Measurements from ENCODE around the gene WNT11.

DNA sequence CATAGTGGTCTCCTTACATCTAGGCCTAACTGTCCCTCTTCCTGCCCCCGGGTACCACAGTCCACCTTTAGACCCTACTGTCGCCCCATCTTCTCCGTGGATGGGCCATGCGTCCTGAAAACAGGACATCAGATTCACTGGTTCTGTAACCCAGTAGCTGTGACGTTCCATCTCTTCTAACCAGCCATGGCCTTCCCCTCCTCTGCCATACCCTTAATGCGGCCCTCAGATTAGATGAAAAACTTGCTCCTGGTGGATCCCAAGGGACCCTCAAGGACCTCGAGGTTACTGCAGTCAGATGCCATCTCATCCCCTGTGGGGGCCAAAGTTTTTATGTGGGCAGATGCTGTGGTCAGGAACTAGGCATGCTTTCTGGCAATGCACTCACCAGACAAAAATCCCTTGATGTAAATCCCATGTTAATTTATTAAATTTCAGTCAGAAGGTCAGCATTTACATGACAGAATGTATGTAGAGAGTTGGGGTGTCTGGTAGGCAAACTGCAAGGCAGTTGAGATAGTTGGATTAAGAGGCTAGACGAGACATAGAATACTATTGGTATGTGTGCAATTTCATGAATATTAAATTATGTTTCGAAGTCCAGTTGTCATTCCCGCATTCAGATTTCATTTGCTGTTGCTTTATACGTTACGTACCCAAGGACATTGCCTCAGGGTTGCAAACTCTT, 64.3 kb downstream of the WNT11 start:
- TF ChIP-seq, protein P1, sequence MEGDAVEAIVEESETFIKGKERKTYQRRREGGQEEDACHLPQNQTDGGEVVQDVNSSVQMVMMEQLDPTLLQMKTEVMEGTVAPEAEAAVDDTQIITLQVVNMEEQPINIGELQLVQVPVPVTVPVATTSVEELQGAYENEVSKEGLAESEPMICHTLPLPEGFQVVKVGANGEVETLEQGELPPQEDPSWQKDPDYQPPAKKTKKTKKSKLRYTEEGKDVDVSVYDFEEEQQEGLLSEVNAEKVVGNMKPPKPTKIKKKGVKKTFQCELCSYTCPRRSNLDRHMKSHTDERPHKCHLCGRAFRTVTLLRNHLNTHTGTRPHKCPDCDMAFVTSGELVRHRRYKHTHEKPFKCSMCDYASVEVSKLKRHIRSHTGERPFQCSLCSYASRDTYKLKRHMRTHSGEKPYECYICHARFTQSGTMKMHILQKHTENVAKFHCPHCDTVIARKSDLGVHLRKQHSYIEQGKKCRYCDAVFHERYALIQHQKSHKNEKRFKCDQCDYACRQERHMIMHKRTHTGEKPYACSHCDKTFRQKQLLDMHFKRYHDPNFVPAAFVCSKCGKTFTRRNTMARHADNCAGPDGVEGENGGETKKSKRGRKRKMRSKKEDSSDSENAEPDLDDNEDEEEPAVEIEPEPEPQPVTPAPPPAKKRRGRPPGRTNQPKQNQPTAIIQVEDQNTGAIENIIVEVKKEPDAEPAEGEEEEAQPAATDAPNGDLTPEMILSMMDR (optimal IDR thresholded peaks at IDR 0.05 in 1 of 3, IDR thresholded peaks at IDR 0.05 in 1 of 3, conservative IDR thresholded peaks at IDR 0.05 in 1 of 3; ENCODE audit: extremely low read depth in 1 of 3, insufficient read depth in 2 of 3, low read length in 3 of 3), result no peak
- no peak for TF ChIP-seq EZH2 (IDR thresholded peaks at IDR 0.05; ENCODE audit: low read length)

Data from keratinocyte (primary cell).